Neural cell (in vitro differentiated cells): ENCODE results near the gene CAMK2G. TPM values are rescaled to one million over a fixed set of nuclear protein-coding genes. Genes with fewer than 3 reads are reported as not detected.

Experiments used
- H2AFZ ChIP-seq: fragments of 200-600, 300-800 bp; sonication (generic), shearing (Covaris generic); 2 replicates; pipeline ENCODE4 v1.6.0; 2014; ENCODE audit warnings: low read depth, mild to moderate bottlenecking, antibody characterized with exemption, low read length, moderate library complexity
- H3F3A ChIP-seq: fragments of 200-600 bp; shearing (Covaris generic); 2 replicates; pipeline ENCODE4 v1.6.1; 2016; ENCODE audit warnings: mild to moderate bottlenecking, moderate library complexity, mixed read lengths, antibody characterized with exemption, low read length; ENCODE audit not compliant: insufficient read depth, poor library complexity, severe bottlenecking
- H3K27ac ChIP-seq: fragments of 200-600, 300-800 bp; sonication (generic), shearing (Covaris generic); 2 replicates; pipeline ENCODE4 v1.5.1; 2014; ENCODE audit warnings: mild to moderate bottlenecking, low read length, moderate library complexity
- H3K27me3 ChIP-seq: fragments of 300-800, 200-600 bp; sonication (generic), shearing (Covaris generic); 2 replicates; pipeline ENCODE4 v1.6.0; 2014; ENCODE audit warnings: mild to moderate bottlenecking, low read depth, low read length, moderate library complexity; ENCODE audit not compliant: insufficient read depth
- H3K36me3 ChIP-seq: fragments of 300-800, 200-600 bp; sonication (generic), shearing (Covaris generic); 2 replicates; pipeline ENCODE4 v1.5.1; 2014; ENCODE audit warnings: mild to moderate bottlenecking, antibody characterized with exemption, low read length, moderate library complexity; ENCODE audit not compliant: insufficient read depth
- H3K4me2 ChIP-seq: fragments of 300-800, 200-600 bp; sonication (generic), shearing (Covaris generic); 2 replicates; pipeline ENCODE4 v1.6.0; 2014; ENCODE audit warnings: mild to moderate bottlenecking, low read length
- H3K4me3 ChIP-seq: fragments of 300-800, 200-600 bp; sonication (generic), shearing (Covaris generic); 2 replicates; pipeline ENCODE4 v1.5.1; 2014; ENCODE audit warnings: mild to moderate bottlenecking, low read length, moderate library complexity
- H3K79me2 ChIP-seq: fragments of 200-600 bp; shearing (Covaris generic); replicated peaks from 2 replicates; pipeline ENCODE4 v1.6.0; 2014; ENCODE audit warnings: mild to moderate bottlenecking, low read length, moderate library complexity; ENCODE audit not compliant: insufficient read depth
- H3K9ac ChIP-seq: fragments of 300-800, 200-600 bp; sonication (generic), shearing (Covaris generic); 2 replicates; pipeline ENCODE4 v1.6.1; 2016; ENCODE audit warnings: mild to moderate bottlenecking, low read length, mixed read lengths
- H3K9me2 ChIP-seq: fragments of 200-600 bp; shearing (Covaris generic); 2 replicates; pipeline ENCODE4 v1.6.1; 2016; ENCODE audit warnings: mild to moderate bottlenecking, low read length, mixed read lengths; ENCODE audit not compliant: insufficient read depth
- H3K9me3 ChIP-seq: fragments of 200-600, 300-800 bp; sonication (generic), shearing (Covaris generic); 2 replicates; pipeline ENCODE4 v1.6.1; 2016; ENCODE audit warnings: mild to moderate bottlenecking, mixed run types, low read length, moderate library complexity, mixed read lengths
- H4K20me1 ChIP-seq: fragments of 200-600 bp; shearing (Covaris generic); 2 replicates; pipeline ENCODE4 v1.6.1; 2016; ENCODE audit warnings: mild to moderate bottlenecking, mixed run types; ENCODE audit not compliant: insufficient read depth
- EP300 ChIP-seq: fragments of 450-650 bp; conservative IDR thresholded peaks from 2 replicates; pipeline ENCODE4 v1.6.1; 2014; ENCODE audit warnings: antibody characterized with exemption, mild to moderate bottlenecking, moderate library complexity; ENCODE audit not compliant: poor library complexity, severe bottlenecking
- EZH2 ChIP-seq: fragments of 200-600, 300-800 bp; shearing (Covaris generic), sonication (generic); IDR thresholded peaks from 2 replicates; pipeline ENCODE4 v1.6.1; 2014; ENCODE audit warnings: antibody characterized with exemption, low read length, borderline replicate concordance, mild to moderate bottlenecking; ENCODE audit not compliant: insufficient read depth, poor library complexity, severe bottlenecking
- MXI1 ChIP-seq: fragments of 450-650 bp; conservative IDR thresholded peaks from 2 replicates; pipeline ENCODE4 v1.6.1; 2014; ENCODE audit warnings: antibody characterized with exemption, mild to moderate bottlenecking; ENCODE audit not compliant: poor library complexity, severe bottlenecking
- POLR2AphosphoS5 ChIP-seq: IDR thresholded peaks from 2 replicates; pipeline ENCODE4 v1.6.1; 2012
- RAD21 ChIP-seq: fragments of 450-650 bp; conservative IDR thresholded peaks from 2 replicates; pipeline ENCODE4 v1.6.1; 2014; ENCODE audit warnings: antibody characterized with exemption, mild to moderate bottlenecking, moderate library complexity
- SMC3 ChIP-seq: fragments of 450-650 bp; conservative IDR thresholded peaks from 2 replicates; pipeline ENCODE4 v1.6.1; 2014; ENCODE audit warnings: antibody characterized with exemption, mild to moderate bottlenecking, moderate library complexity; ENCODE audit not compliant: poor library complexity
- TAF1 ChIP-seq: IDR thresholded peaks from 2 replicates; pipeline ENCODE4 v1.6.1; 2012; ENCODE audit warnings: low read depth
- polyA plus RNA-seq: library from polyadenylated mRNA; depleted of rRNA; stranded (reverse); fragments of >200 nt; gene quantifications from 2 replicates; pipeline ENCODE4 v1.2.3, GENCODE V29; 2014
- TF ChIP-seq, protein P1 (sequence below): fragments of 450-650 bp; IDR thresholded peaks from 2 replicates; pipeline ENCODE4 v1.5.1; 2014; ENCODE audit warnings: antibody characterized with exemption, mild to moderate bottlenecking, moderate library complexity; ENCODE audit not compliant: poor library complexity, severe bottlenecking
- TF ChIP-seq, protein P2 (sequence below): IDR thresholded peaks from 2 replicates; pipeline ENCODE4 v1.6.1; 2012; ENCODE audit warnings: borderline replicate concordance

Gene CAMK2G
- polyA plus RNA-seq, 1 donor from 2014 or later = 55.4 TPM

DNA sequence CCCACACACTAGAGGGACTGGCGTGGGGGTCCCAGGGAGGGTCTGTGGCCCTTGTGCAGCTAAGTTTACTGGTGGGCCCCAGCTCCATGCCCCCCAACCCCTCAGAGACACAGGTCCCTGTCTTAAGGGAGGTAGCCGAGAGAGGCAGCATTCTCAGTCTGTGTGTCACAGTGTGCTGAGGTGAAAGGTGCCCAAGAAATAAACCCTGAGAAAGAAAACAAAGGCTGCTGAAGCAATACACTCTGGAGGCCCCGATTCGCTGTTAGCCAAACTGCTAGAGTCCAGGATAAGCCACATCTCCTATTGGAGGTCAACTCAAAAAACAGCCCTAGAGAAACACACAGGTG is 34.3 kb downstream of the CAMK2G start:
- Histone ChIP-seq H3K27ac (no peak overlapping the region), H3K9me3 (no peaks in the 10 kb centered on the region), H3K79me2 (no peaks in the 10 kb centered on the region), H3K36me3 (no peaks in the 10 kb centered on the region), H3K27me3 (no peaks in the 10 kb centered on the region), H2AFZ (no peak overlapping the region), H3K4me2 (no peak overlapping the region), H4K20me1 (no peaks in the 10 kb centered on the region), H3K9ac (no peak overlapping the region), H3K4me3 (no peak overlapping the region), H3K9me2 (no peaks in the 10 kb centered on the region), H3F3A (no peaks in the 10 kb centered on the region)
- TF ChIP-seq POLR2AphosphoS5 = no peak
- TF ChIP-seq, protein P1, sequence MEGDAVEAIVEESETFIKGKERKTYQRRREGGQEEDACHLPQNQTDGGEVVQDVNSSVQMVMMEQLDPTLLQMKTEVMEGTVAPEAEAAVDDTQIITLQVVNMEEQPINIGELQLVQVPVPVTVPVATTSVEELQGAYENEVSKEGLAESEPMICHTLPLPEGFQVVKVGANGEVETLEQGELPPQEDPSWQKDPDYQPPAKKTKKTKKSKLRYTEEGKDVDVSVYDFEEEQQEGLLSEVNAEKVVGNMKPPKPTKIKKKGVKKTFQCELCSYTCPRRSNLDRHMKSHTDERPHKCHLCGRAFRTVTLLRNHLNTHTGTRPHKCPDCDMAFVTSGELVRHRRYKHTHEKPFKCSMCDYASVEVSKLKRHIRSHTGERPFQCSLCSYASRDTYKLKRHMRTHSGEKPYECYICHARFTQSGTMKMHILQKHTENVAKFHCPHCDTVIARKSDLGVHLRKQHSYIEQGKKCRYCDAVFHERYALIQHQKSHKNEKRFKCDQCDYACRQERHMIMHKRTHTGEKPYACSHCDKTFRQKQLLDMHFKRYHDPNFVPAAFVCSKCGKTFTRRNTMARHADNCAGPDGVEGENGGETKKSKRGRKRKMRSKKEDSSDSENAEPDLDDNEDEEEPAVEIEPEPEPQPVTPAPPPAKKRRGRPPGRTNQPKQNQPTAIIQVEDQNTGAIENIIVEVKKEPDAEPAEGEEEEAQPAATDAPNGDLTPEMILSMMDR = no peak
- TF ChIP-seq SMC3 = no peak
- no peak for TF ChIP-seq TAF1
- no peak for TF ChIP-seq EP300
- no peak for TF ChIP-seq RAD21
- TF ChIP-seq MXI1 = no peak
- TF ChIP-seq, protein P2, sequence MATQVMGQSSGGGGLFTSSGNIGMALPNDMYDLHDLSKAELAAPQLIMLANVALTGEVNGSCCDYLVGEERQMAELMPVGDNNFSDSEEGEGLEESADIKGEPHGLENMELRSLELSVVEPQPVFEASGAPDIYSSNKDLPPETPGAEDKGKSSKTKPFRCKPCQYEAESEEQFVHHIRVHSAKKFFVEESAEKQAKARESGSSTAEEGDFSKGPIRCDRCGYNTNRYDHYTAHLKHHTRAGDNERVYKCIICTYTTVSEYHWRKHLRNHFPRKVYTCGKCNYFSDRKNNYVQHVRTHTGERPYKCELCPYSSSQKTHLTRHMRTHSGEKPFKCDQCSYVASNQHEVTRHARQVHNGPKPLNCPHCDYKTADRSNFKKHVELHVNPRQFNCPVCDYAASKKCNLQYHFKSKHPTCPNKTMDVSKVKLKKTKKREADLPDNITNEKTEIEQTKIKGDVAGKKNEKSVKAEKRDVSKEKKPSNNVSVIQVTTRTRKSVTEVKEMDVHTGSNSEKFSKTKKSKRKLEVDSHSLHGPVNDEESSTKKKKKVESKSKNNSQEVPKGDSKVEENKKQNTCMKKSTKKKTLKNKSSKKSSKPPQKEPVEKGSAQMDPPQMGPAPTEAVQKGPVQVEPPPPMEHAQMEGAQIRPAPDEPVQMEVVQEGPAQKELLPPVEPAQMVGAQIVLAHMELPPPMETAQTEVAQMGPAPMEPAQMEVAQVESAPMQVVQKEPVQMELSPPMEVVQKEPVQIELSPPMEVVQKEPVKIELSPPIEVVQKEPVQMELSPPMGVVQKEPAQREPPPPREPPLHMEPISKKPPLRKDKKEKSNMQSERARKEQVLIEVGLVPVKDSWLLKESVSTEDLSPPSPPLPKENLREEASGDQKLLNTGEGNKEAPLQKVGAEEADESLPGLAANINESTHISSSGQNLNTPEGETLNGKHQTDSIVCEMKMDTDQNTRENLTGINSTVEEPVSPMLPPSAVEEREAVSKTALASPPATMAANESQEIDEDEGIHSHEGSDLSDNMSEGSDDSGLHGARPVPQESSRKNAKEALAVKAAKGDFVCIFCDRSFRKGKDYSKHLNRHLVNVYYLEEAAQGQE = no peak
- TF ChIP-seq EZH2 = no peak

DNA sequence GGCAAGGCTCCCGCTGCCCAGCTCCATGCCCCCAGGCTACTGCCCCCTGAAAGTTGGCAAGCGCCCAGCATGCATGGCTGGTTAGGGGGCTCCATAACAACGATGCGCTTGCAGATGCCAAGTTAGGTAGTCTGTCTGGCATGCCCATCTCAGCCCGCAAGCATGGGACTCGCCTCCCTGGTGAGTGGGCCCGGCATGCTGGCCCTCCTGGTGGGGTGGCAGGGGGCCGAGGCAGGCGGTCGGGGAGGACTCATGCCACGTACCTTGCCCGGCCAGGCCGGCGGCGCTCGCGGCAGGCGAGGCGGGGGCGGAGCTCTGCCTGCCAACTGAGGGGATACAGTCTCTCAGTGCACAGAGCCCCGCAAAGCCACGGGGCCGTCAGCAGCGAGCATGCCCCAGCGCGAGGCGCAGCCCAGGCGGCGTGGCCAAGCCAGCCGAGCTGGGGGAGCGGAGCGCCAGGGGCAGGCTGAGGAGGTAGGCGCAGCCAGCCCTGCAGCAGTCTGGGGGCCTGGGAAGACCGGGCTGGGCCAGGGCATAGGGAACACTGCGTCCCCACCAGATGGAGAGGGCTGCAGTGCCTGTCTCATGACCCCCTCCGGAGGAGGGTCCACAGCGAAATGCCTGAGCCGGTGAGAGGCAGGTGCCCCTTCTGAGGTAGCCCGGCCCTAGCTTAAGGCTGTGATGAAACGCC is 34.9 kb downstream of the CAMK2G start:
- H3K27me3 ChIP-seq = no peaks in the 10 kb centered on the region
- H3K9ac ChIP-seq = no peak overlapping the region
- no peaks in the 10 kb centered on the region for H4K20me1 ChIP-seq
- no peak for TF ChIP-seq SMC3
- no peak for TF ChIP-seq EZH2
- TF ChIP-seq EP300 = no peak
- no peaks in the 10 kb centered on the region for H3K9me3 ChIP-seq
- H3K9me2 ChIP-seq = no peaks in the 10 kb centered on the region
- H3K27ac ChIP-seq = no peak overlapping the region
- H2AFZ ChIP-seq = no peak overlapping the region
- no peaks in the 10 kb centered on the region for H3K79me2 ChIP-seq
- no peak overlapping the region for H3K4me2 ChIP-seq
- no peak overlapping the region for H3K4me3 ChIP-seq
- H3K36me3 ChIP-seq = no peaks in the 10 kb centered on the region
- H3F3A ChIP-seq = no peaks in the 10 kb centered on the region
